DMS 273 (cell line): Measurements from ENCODE around the gene EPHB2.

ENCODE experiments used
- DNase-seq: peaks from one replicate; lab custom pipeline; 2025; ENCODE audit not compliant: unreplicated experiment; lab: John Stamatoyannopoulos, UW

The EPHB2 gene

GRCh38 chr1:22777388-22778057, 66.9 kb downstream of the EPHB2 start:
- no peak for DNase-seq

- DNase-seq, result no peak
Observed at GRCh38 chr1:22778408-22778807, 67.8 kb downstream of the EPHB2 start.

GRCh38 chr1:22778862-22779520, 68.4 kb downstream of the EPHB2 start:
- DNase-seq, result peak; percentile 39

GRCh38 chr1:22780696-22781095, 70.1 kb downstream of the EPHB2 start:
- DNase-seq, result peak; percentile 31

- DNase-seq, result no peak
Observed at GRCh38 chr1:22781483-22781882, 70.8 kb downstream of the EPHB2 start.

- no peak for DNase-seq
Observed at GRCh38 chr1:22782406-22782805, 71.8 kb downstream of the EPHB2 start.

- no peak for DNase-seq
Observed at GRCh38 chr1:22784317-22784716, 73.7 kb downstream of the EPHB2 start.

- DNase-seq, result no peak
Observed at GRCh38 chr1:22784737-22785136, 74.1 kb downstream of the EPHB2 start.

- no peak for DNase-seq
Observed at GRCh38 chr1:22786101-22786500, 75.5 kb downstream of the EPHB2 start.

- no peak for DNase-seq
Observed at GRCh38 chr1:22786719-22787489, 76.3 kb downstream of the EPHB2 start.

GRCh38 chr1:22787636-22788035, 77.0 kb downstream of the EPHB2 start:
- no peak for DNase-seq

GRCh38 chr1:22788254-22788661, 77.6 kb downstream of the EPHB2 start:
- peak; percentile 25 for DNase-seq

- peak; percentile 27 for DNase-seq
Observed at GRCh38 chr1:22789356-22789994, 78.8 kb downstream of the EPHB2 start.

- DNase-seq, result peak; percentile 65
Observed at GRCh38 chr1:22790232-22791008, 79.8 kb downstream of the EPHB2 start.

GRCh38 chr1:22791831-22792347, 81.2 kb downstream of the EPHB2 start:
- no peak for DNase-seq

GRCh38 chr1:22792396-22793160, 81.9 kb downstream of the EPHB2 start:
- DNase-seq, result no peak

- DNase-seq, result no peak
Observed at GRCh38 chr1:22793647-22794046, 83.0 kb downstream of the EPHB2 start.

- DNase-seq, result no peak
Observed at GRCh38 chr1:22794647-22795365, 84.2 kb downstream of the EPHB2 start.

- no peak for DNase-seq
Observed at GRCh38 chr1:22795366-22795714, 84.7 kb downstream of the EPHB2 start.
